22Rv1 (cell line): ENCODE data around the gene C11orf21.

Experiments
- CTCF ChIP-seq: fragments of 450-650 bp; IDR thresholded peaks from 2 replicates; pipeline ENCODE4 v1.5.1; 2017; ENCODE audit warnings: mild to moderate bottlenecking
- ZFX ChIP-seq: fragments of 450-650 bp; IDR thresholded peaks from 2 replicates; pipeline ENCODE4 v1.6.1; 2017; ENCODE audit warnings: antibody characterized with exemption, borderline replicate concordance

GRCh38 chr11:2310073-2310785, 8.5 kb upstream of the C11orf21 start:
- TF ChIP-seq CTCF (no peak), ZFX (no peak)
